Thoracic aorta (tissue), 2 donors: ENCODE results near the gene FAM13A. TPM values are rescaled to one million over a fixed set of nuclear protein-coding genes. Genes with fewer than 3 reads are reported as not detected.
A peak's percentile ranks its signal among the peaks of the same experiment; 100 is the strongest.

Experiments
- ATAC-seq: fragments of 150-250 bp; one replicate; pipeline ENCODE4 v1.8.0; 2017; ENCODE audit warnings: low read depth; ENCODE audit not compliant: insufficient number of reproducible peaks, low FRiP score
- DNase-seq: peaks from one replicate; pipeline ENCODE4 v3.0.0-alpha.2; 2020; ENCODE audit warnings: low spot score
- H3K27ac ChIP-seq, 2 donors: fragments of 200-600 bp; sonication (generic); 1 replicate in 1 of 2; 2 replicates in 1 of 2; pipeline ENCODE4 v1.5.1; 2016; ENCODE audit warnings: mild to moderate bottlenecking in 2 of 2, moderate library complexity in 2 of 2
- H3K27me3 ChIP-seq: fragments of 200-600 bp; sonication (generic); replicated peaks from 2 replicates; pipeline ENCODE4 v1.6.0; 2016; ENCODE audit warnings: mild to moderate bottlenecking; ENCODE audit not compliant: insufficient read depth
- H3K36me3 ChIP-seq: fragments of 200-600 bp; sonication (generic); one replicate; pipeline ENCODE4 v1.5.1; 2016
- H3K4me1 ChIP-seq, 2 donors: fragments of 200-600 bp; sonication (generic); 1 replicate in 1 of 2; 2 replicates in 1 of 2; pipeline versions ENCODE4 v1.5.1 to v1.6.0; 2016; ENCODE audit warnings: low read depth in 2 of 2, mild to moderate bottlenecking in 1 of 2; ENCODE audit not compliant: control insufficient read depth in 1 of 2
- H3K4me3 ChIP-seq: fragments of 200-600 bp; sonication (generic); 2 replicates; pipeline ENCODE4 v1.5.1; 2016; ENCODE audit warnings: mild to moderate bottlenecking
- H3K9me3 ChIP-seq: fragments of 200-600 bp; sonication (generic); 2 replicates; pipeline ENCODE4 v1.5.1; 2016
- CTCF ChIP-seq: fragments of 200-600 bp; sonication (generic); IDR thresholded peaks from one replicate; pipeline ENCODE4 v1.5.1; 2019; ENCODE audit warnings: antibody characterized with exemption
- total RNA-seq, 2 donors: library from RNA; depleted of rRNA; stranded (reverse); fragments of >200 nt; gene quantifications; one replicate each; pipeline versions ENCODE4 v1.1.0 to v1.2.3, GENCODE V29; 2016

FAM13A gene
- total RNA-seq, 2 donors from 2014 or later, result 27.3 to 32.5 TPM

GRCh38 chr4:88709989-88710388 is 347.0 kb downstream of the FAM13A start:
- ATAC-seq (no peak), DNase-seq (no peak)
- Histone ChIP-seq H3K9me3 (no peaks in the 10 kb centered on the region), H3K36me3 (peaks cover 15% of the 10 kb centered on the region), H3K27me3 (no peaks in the 10 kb centered on the region), H3K4me1 (peaks cover 5 to 19% of the 10 kb centered on the region in 2 donors), H3K27ac (no peak overlapping the region), H3K4me3 (no peak overlapping the region)
- TF ChIP-seq CTCF, result no peak

GRCh38 chr4:88706574-88706973 is 350.4 kb downstream of the FAM13A start:
- no peaks in the 10 kb centered on the region for H3K9me3 ChIP-seq
- H3K27me3 ChIP-seq, result no peaks in the 10 kb centered on the region
- peak overlapping the region; percentile 54 for H3K4me3 ChIP-seq
- H3K27ac ChIP-seq, result peak overlapping the region; percentile 14 to 82
- peaks cover 5 to 19% of the 10 kb centered on the region in 2 donors for H3K4me1 ChIP-seq
- peak; percentile 89 for ATAC-seq
- H3K36me3 ChIP-seq, result peaks cover 14% of the 10 kb centered on the region
- DNase-seq, result no peak
- TF ChIP-seq CTCF, result peak; percentile 70

- ATAC-seq, result no peak
- H3K27ac ChIP-seq, result peak overlapping the region; percentile 14 to 82
These were observed 351.0 kb downstream of the FAM13A start for GRCh38 chr4:88705805-88706492.

GRCh38 chr4:88705223-88705622 is 351.8 kb downstream of the FAM13A start:
- H3K4me1 ChIP-seq, result peaks cover 5 to 19% of the 10 kb centered on the region in 2 donors
- H3K27ac ChIP-seq, result peak overlapping the region in 1 of 2 donors; percentile 82
- peaks cover 8% of the 10 kb centered on the region for H3K36me3 ChIP-seq

More at GRCh38 chr4:88705805-88706492, 351.0 kb downstream of the FAM13A start:
- Histone ChIP-seq H3K4me1 (peaks cover 5 to 19% of the 10 kb centered on the region in 2 donors), H3K36me3 (peaks cover 11% of the 10 kb centered on the region), H3K9me3 (no peaks in the 10 kb centered on the region), H3K4me3 (no peak overlapping the region), H3K27me3 (no peaks in the 10 kb centered on the region)
- no peak for TF ChIP-seq CTCF
- DNase-seq, result no peak

GRCh38 chr4:88702782-88703181 is 354.2 kb downstream of the FAM13A start:
- Histone ChIP-seq H3K36me3 (peaks cover 8% of the 10 kb centered on the region), H3K27ac (no peak overlapping the region), H3K4me3 (no peak overlapping the region), H3K4me1 (peaks cover 5 to 19% of the 10 kb centered on the region in 2 donors), H3K9me3 (no peaks in the 10 kb centered on the region), H3K27me3 (no peaks in the 10 kb centered on the region)
- TF ChIP-seq CTCF, result no peak
- DNase-seq (no peak), ATAC-seq (no peak)

More at GRCh38 chr4:88705223-88705622, 351.8 kb downstream of the FAM13A start:
- no peak overlapping the region for H3K4me3 ChIP-seq
- no peaks in the 10 kb centered on the region for H3K9me3 ChIP-seq
- DNase-seq (no peak), ATAC-seq (no peak)
- TF ChIP-seq CTCF, result no peak
- H3K27me3 ChIP-seq, result no peaks in the 10 kb centered on the region
